LHCN-M2 (cell line): ENCODE measurements around the gene CSNK2B. TPM values are rescaled to one million over a fixed set of nuclear protein-coding genes. Genes with fewer than 3 reads are reported as not detected.
A peak's percentile ranks its signal among the peaks of the same experiment; 100 is the strongest.

Source experiments
- DNase-seq: peaks from one replicate; pipeline ENCODE4 v3.0.0-alpha.2; 2012; ENCODE audit warnings: low read depth
- polyA plus RNA-seq: library from polyadenylated mRNA; unstranded; fragments of >200 nt; gene quantifications from one replicate; pipeline ENCODE4 v1.2.1, GENCODE V29; 2012; ENCODE audit warnings: missing spikeins
- total RNA-seq: library from RNA; depleted of rRNA; stranded (reverse); fragments of >200 nt; gene quantifications from 2 replicates; pipeline ENCODE4 v1.2.3, GENCODE V29; 2014; rRNA removed

CSNK2B gene
- total RNA-seq: 292 and 320 TPM in 2 replicates
- polyA plus RNA-seq: 284 TPM

DNA sequence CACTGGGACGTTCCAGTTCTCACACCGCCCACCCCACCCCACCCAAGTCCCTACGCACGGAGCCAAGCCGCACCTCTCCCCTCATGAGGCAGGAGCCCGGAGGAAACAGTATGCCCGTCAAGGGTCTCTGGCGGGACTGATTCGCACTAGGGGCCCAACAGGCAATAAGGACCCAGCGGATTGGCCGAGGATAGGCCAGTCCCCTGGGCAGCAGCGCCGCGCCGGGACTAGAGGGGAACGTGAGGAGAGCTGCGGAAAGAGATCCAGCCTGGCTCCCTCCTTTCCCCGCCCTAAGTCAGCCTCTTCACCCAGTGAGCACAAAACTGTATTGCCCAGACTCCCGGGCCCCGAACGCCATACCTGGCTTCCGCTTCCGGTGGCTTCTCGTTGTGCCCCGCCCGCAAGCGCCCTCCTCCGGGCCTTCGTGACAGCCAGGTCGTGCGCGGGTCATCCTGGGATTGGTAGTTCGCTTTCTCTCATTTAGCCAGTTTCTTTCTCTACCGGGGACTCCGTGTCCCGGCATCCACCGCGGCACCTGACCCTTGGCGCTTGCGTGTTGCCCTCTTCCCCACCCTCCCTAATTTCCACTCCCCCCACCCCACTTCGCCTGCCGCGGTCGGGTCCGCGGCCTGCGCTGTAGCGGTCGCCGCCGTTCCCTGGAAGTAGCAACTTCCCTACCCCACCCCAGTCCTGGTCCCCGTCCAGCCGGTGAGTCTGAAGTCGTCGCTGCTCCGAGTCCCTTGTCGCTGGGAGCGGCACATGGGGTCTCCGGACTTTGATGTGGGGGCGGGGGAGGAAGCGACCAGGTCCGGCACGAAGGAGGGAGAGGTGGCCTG, at the start of gene CSNK2B:
Gene CSNK2B (plus strand): TSS at position 580 of the 836 bp plus-strand sequence. CDS start 752 bp downstream, outside the sequence.
- DNase-seq: peak; percentile 97

DNA sequence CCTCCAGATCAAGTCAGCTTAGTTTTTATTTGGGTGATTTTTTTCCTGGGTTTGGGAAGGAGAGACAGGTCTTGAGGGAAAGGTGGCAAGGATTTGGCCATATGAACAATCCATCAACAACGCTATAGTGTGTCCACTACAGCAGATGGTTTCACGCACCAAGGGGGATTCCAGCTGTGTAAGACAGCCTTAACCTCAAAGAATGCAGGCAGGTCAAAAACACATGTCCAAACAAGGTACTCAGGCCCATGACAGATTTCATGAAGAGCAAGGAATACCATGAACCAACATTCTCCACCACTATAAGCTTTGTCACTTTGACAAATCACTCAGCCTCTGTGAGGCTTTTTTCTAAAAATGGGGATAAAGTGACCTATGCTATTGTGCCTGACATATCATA, 48.9 kb upstream of the CSNK2B start:
- DNase-seq: no peak

DNA sequence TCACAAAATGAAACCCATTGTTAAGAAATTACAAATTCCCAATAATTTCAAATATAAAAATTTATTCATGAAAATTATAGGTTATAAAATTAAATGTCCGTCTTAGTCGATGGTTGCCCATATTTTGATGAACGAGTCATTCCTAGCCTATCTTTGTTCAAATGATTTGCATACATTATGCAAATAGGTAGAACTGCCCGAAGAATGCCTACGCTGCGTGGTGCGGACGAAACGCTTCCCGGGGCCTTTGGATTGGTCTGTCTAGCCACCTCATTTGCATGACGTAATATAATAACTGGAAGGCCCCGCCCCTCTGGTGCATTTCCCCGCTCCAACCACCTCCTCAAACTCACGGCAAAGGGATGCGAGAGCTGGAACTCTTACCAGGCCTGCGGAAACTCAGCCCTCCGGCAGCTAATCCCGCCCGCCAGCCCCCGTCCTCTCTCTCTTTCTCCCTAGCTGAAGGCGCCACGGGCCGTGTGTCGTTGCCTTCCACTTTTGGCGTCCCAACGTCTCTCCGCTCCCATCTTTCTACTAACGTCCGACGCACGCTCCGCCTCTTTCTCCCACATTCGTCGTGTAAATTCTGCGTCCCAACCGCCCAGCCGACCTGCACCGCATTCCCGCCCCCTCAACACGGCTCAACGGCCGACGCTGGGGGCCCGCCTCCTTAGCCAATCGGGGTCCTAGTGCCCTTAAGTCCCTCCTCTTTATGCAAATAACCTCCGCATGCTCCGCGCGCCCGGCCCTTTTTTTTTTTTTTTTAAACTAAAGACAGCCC, 45.9 kb upstream of the CSNK2B start:
- peak; percentile 99 for DNase-seq

DNA sequence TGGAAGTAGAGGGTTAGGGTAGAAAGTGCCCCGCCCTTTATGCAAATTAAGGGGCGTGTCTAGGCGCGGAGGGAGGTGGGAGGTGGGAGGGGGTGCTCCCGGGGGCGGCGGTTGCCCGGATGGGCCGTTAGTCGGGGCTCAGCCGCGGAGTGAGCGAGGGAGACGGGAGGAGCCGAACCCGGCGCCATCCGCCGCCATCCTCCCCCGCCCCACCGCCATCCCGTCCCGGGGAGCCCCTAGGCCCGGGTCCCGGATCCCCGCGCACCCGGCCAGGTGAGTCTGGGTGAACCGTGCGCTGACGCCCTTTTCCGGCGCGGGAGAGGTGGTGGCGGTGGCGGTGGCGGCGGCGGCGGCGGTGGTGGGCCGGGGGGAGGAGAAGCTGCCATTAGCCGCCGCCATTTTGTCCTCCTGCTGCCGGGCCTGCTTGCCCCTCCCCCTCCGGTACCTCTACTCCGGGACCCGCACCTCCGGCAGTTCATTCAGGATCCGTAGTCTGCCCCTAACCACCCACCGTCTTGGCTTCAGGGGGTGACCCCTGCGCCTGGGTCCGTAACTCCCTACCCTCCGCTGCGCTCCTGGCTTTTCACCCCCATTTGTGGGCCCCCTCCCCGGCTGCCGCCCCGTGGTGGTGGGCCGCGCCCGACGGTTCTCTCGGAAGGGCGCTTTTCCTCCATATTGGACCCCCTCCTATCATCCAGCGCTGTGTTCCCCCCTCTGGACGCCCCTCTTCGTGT, 45.1 kb upstream of the CSNK2B start, which contains the start of gene PRRC2A:
Gene PRRC2A (plus strand): TSS at position 130 of the 734 bp plus-strand sequence. CDS start 2,075 bp downstream, outside the sequence.
- DNase-seq: no peak

DNA sequence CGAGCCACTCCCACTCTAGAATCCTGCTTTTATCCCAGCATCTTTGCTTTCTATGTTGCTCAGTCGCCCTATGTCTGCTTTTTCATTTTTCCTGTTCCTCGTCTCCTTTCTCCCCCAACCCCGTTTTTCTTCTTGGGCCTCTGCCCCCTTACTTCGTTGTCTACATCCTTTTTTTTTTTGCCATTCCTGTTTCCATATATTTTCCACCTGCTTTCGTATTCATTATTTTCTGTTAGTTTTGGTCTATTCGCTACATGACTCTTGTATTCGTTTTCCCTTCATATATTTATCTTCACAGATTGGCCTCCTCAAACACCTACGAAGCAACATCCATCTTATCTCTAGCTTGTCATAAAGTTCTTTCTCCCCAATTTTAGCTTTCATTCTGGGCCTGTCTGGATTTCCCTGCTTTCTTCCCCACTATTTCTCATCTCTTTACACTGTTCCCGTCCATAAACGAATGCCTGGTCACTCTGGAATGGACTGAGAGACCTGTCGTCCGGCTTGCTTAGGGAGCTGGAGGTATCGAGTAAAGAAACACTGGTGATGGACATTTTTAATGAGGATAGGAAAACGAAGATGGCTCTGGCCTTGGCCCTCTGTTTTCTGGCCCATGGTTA, 44.5 kb upstream of the CSNK2B start:
- no peak for DNase-seq

DNA sequence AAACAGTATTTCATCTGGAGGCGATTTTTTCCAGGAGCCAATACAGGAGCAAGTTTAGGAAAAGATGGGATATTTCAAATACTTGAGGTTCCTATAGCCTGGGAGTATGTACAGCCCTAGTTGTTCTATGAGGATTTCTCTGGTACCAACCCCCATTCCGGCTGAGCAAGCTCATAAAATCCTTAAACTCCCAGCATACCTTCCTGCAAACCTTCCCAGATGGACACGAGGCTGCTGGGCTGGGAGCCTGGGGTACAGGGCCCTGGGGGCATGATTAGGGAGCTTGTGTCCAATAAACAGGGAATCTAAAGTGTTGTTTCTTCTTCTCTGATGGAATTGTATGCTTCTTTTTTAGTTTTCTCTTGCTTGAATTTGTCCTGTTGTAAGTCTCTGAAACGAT, 43.9 kb upstream of the CSNK2B start:
- no peak for DNase-seq

DNA sequence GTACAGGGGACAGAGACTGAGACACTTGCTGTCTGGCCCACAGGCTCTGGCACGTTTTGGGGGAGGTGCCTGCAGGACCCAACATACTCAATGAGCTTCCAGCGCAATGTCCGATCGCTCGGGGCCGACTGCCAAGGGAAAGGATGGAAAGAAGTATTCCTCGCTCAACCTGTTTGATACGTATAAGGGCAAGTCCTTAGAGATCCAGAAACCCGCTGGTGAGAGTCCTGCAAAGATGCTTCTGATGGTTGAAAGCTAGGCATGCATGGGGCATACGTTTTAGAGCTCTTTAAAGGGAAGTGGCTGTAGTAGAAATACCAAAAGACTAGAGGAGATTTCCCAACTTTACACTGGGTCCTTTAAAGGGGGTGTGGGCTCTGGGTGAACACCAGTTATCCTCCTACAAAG, 43.2 kb upstream of the CSNK2B start:
- DNase-seq: no peak

DNA sequence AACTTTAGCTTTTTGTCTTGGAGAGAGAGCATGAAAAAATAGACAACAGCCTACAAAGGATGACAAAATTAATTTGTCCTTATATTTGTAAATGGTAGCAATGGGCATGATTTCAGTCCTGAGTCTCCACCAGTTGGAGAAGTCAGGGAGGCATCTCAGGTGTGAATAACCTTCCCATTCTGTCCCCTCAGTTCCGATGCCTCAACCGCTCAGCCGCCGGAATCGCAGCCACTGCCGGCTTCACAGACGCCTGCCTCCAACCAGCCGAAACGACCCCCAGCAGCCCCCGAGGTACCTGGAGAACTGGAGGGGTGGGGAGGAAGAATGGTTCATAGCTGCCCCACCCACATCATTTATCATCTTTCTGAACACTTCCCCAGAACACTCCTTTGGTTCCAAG, 41.8 kb upstream of the CSNK2B start:
- no peak for DNase-seq

DNA sequence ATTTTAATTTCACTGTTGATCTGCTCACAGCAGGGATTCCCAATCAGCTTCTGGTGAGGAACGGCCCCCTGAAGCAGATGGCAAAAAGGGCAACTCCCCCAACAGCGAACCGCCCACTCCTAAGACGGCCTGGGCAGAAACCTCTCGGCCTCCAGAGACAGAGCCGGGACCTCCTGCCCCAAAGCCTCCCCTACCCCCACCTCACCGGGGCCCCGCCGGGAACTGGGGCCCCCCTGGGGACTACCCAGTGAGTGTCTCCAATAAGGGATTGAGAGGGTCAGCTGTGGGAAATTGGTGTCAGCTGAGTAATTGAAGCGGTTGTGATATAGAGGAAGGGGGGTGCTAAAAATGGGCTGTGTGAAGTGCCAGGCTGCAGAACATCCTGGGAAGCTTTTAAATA, 38.9 kb upstream of the CSNK2B start:
- DNase-seq: no peak

DNA sequence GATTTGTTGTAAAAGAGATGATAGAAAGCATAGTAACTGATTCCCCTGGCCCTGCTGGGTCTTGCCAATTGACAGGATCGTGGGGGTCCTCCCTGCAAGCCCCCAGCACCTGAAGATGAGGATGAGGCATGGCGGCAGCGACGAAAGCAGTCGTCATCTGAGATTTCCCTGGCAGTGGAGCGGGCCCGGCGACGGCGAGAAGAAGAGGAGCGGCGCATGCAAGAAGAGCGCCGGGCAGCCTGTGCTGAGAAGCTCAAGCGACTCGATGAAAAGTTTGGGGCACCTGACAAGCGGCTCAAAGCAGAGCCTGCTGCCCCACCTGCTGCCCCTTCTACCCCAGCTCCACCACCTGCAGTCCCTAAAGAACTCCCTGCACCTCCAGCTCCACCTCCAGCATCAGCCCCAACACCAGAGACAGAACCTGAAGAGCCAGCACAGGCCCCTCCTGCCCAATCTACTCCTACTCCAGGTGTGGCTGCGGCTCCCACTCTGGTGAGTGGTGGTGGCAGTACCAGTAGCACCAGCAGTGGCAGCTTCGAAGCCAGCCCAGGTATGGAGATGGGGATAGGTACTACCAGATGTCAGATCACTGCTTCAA, 38.1 kb upstream of the CSNK2B start:
- no peak for DNase-seq

DNA sequence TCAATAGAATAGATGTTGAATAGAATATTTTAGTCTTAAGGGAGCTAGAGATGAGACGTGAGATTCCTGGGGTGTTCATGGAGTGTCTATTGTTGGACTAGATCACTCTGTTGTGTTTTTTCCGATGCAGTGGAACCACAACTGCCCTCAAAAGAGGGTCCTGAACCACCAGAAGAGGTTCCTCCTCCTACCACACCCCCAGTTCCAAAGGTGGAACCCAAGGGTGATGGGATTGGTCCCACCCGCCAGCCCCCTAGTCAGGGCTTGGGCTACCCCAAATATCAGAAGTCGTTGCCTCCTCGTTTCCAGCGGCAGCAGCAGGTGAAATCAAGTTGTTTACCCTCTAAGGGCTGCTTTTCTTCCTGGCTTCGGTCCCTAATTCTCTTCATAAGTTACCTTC, 36.9 kb upstream of the CSNK2B start:
- no peak for DNase-seq

DNA sequence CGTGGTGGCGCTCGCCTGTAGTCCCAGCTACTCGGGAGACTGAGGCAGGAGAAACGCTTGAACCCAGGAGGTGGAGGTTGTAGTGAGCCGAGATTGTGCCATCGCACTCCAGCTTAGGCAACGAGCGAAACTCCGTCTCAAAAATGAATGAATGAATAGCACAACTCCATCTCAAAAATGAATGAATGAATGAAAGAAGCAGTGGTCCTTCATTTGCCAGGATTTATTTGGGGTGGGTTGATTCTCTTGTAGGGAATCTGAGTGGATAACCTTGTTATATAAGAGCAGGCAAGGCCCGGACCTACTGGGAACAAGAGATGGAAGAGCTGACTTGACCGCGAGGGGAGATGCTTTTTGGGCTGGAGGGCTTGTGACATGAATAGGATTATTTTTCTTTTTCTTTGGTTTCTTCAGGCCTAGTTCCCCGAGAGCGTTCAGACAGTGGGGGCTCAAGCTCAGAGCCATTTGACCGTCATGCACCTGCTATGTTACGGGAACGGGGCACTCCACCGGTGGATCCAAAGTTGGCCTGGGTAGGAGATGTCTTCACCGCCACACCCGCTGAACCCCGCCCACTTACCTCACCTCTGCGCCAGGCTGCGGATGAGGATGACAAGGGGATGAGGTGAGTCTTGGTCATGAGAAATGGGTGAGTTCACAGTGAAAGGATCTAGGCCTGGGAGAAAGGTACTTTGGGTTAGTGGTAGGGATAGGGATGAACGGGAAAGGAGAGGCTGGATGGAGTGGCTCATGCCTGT, 35.5 kb upstream of the CSNK2B start:
- DNase-seq: no peak

DNA sequence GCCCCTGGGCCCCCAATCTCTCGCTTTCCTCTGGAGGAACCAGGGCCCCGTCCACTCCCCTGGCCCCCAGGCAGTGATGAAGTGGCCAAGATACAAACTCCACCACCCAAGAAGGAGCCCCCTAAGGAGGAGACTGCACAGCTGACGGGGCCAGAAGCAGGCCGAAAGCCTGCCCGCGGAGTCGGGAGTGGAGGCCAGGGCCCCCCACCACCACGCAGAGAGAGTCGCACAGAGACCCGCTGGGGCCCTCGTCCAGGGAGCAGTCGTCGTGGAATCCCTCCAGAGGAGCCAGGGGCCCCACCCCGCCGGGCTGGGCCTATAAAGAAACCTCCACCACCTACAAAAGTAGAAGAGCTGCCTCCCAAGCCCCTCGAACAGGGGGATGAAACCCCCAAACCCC, 34.7 kb upstream of the CSNK2B start:
- no peak for DNase-seq

DNA sequence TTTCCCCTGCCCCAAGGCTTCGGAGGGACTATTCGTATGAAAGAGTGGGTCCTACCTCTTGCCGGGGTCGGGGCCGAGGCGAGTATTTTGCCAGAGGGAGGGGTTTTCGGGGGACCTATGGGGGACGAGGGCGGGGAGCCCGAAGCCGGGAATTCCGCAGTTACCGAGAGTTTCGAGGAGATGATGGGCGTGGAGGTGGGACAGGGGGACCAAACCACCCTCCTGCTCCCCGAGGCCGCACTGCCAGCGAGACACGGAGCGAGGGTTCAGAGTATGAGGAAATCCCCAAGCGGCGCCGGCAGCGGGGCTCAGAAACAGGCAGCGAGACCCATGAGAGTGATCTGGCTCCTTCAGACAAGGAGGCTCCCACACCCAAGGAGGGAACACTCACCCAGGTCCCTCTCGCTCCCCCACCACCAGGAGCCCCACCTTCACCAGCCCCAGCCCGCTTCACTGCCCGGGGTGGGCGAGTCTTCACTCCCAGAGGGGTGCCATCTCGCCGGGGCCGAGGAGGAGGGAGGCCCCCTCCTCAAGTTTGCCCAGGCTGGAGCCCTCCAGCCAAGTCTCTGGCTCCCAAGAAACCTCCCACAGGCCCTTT, 34.1 kb upstream of the CSNK2B start:
- DNase-seq: no peak

DNA sequence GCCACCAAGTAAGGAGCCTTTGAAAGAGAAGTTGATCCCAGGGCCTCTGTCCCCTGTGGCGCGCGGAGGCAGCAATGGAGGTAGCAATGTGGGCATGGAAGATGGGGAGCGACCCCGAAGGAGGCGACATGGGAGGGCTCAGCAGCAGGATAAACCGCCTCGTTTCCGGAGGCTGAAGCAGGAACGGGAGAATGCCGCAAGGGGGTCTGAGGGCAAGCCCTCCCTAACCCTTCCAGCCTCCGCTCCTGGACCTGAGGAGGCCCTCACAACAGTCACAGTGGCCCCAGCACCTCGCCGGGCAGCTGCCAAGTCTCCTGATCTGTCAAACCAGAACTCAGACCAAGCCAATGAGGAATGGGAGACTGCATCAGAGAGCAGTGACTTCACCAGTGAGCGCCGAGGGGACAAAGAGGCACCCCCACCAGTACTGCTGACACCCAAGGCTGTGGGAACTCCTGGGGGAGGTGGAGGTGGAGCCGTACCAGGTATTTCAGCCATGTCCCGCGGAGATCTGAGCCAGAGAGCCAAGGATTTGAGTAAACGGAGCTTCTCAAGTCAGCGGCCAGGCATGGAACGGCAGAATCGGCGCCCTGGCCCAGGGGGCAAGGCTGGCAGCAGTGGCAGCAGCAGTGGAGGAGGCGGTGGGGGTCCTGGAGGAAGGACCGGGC, 33.5 kb upstream of the CSNK2B start:
- DNase-seq: no peak

DNA sequence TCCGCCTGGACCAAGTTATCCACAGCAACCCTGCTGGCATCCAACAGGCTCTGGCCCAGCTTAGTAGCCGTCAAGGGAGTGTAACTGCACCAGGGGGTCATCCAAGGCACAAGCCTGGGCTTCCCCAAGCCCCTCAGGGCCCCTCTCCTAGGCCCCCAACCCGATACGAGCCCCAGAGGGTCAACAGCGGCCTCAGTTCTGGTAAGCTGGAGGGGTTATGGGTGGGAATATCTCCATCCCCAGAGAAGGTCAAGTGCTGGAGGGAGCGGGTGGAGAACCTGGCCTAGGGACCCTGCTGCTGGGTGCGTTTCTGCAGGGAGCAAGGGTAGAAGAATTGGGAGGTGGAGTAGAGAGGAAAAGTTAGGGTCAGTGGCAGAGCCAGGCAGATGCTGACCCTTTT, 32.4 kb upstream of the CSNK2B start:
- DNase-seq: no peak

DNA sequence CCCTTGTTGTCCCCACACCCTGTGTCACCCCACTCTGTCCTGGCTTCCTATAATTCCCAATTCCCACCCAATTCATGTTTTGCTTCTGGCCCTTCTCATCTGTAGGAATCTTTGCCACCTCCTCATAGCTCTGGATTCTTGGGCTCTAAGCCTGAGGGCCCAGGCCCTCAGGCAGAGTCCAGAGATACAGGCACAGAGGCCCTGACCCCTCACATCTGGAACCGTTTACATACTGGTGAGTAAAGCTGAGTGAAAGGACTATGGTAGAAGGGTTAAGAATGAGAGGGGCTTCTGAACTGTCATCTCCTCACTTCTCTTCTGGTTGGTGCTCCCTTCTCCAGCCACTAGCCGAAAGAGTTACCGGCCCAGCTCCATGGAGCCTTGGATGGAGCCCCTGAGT, 31.7 kb upstream of the CSNK2B start:
- no peak for DNase-seq

DNA sequence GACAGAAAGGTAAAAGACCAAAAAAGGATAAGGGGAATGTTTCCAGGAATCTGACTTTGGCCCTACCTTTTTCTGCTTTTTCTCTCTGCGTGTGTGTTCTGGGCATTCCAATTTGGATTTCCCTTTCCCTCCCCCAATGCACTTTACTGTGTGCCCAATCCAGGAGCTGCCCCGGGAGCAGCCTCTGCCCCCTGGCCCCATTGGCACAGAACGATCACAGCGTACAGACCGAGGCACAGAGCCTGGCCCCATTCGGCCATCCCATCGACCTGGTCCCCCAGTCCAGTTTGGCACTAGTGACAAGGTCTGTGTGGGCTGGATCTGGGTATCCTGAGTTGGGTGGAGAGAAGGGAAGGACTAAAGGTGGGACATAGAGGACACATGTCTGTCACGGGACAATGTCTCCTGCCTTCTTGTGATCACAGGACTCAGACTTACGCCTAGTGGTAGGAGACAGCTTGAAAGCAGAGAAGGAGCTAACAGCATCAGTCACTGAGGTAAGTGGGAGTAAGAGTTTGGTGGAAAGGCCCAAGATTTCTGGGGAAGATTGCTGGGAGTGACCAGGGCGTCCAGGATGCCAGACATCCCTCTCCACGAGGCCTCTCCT, 30.8 kb upstream of the CSNK2B start:
- DNase-seq: no peak
